Measurements from ENCODE around the gene RUNX2. TPM values are rescaled to one million over a fixed set of nuclear protein-coding genes. Genes with fewer than 3 reads are reported as not detected.

The RUNX2 gene
- total RNA-seq, 2 experiments from 2014 or later, result 0.27 to 0.44 TPM

GRCh38 chr6:45454008-45454911, 126.1 kb downstream of the RUNX2 start:
- Histone ChIP-seq H3K36me3 (ENCODE audit: insufficient read depth, low read length) (no peaks in the 10 kb centered on the region), H2AFZ (ENCODE audit: low read length) (no peak overlapping the region), H3K4me3 (ENCODE audit: low read depth, low read length, poor library complexity, severe bottlenecking) (no peak overlapping the region), H3K4me2 (ENCODE audit: low read length) (no peak overlapping the region), H3K9me2 (ENCODE audit: insufficient read depth, low read length) (no peaks in the 10 kb centered on the region), H3K4me1 (ENCODE audit: insufficient read depth, low read length, poor library complexity, severe bottlenecking) (no peaks in the 10 kb centered on the region), H3K79me2 (ENCODE audit: insufficient read depth, low read depth, low read length) (no peaks in the 10 kb centered on the region), H3K9me3 (ENCODE audit: low read length) (no peaks in the 10 kb centered on the region), H4K20me1 (ENCODE audit: insufficient read depth, low read length) (no peaks in the 10 kb centered on the region), H3K27ac (ENCODE audit: low read depth, low read length, poor library complexity, severe bottlenecking) (no peak overlapping the region)
- intact Hi-C loops (cut with micrococcal nuclease; ENCODE audit: unreplicated experiment), result no loop called here
- ChIA-PET CTCF (ENCODE audit: unreplicated experiment) (no interaction called here), POLR2A (no interaction called here)
- DNase-seq (ENCODE audit: low spot score), result no peak
- TF ChIP-seq, protein P1, sequence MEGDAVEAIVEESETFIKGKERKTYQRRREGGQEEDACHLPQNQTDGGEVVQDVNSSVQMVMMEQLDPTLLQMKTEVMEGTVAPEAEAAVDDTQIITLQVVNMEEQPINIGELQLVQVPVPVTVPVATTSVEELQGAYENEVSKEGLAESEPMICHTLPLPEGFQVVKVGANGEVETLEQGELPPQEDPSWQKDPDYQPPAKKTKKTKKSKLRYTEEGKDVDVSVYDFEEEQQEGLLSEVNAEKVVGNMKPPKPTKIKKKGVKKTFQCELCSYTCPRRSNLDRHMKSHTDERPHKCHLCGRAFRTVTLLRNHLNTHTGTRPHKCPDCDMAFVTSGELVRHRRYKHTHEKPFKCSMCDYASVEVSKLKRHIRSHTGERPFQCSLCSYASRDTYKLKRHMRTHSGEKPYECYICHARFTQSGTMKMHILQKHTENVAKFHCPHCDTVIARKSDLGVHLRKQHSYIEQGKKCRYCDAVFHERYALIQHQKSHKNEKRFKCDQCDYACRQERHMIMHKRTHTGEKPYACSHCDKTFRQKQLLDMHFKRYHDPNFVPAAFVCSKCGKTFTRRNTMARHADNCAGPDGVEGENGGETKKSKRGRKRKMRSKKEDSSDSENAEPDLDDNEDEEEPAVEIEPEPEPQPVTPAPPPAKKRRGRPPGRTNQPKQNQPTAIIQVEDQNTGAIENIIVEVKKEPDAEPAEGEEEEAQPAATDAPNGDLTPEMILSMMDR (conservative IDR thresholded peaks at IDR 0.05; ENCODE audit: low read length), result no peak
- no peak for TF ChIP-seq EZH2phosphoT487 (IDR thresholded peaks at IDR 0.05; ENCODE audit: borderline replicate concordance, low read depth, low read length)
- no TSS peak for BruUV-seq (replicated peaks)

DNA sequence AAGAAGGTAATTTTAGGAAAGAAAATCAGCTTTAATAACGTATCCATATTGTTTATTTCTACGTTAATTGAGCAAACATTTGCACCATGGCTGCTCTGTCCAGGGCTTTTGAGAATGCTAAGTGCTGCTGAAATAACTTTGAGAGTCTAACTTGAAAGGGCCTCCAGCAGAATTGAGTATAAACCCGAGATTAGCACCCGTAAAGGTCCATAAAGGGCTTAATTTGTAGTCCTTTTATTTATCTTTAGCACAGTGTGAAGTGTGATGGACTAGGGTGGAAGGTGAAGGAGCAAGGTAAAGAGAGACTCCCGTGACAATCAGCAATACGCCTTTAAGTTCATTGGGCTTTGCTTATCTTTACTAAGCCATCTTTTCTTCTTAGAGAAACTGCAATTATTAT, 127.3 kb downstream of the RUNX2 start:
- no peaks in the 10 kb centered on the region for H3K4me1 ChIP-seq (ENCODE audit: insufficient read depth, low read length, poor library complexity, severe bottlenecking)
- DNase-seq (ENCODE audit: low spot score), result no peak
- H3K27ac ChIP-seq (ENCODE audit: low read depth, low read length, poor library complexity, severe bottlenecking), result no peak overlapping the region
- POLR2A ChIA-PET, result interaction anchor here (0.7 kb wide), 1 partner anchor 160 kb away, joined by 3 read pairs; no protein-coding TSS in a partner anchor
- CTCF ChIA-PET (ENCODE audit: unreplicated experiment), result no interaction called here
- H3K4me3 ChIP-seq (ENCODE audit: low read depth, low read length, poor library complexity, severe bottlenecking), result no peak overlapping the region
- BruUV-seq (replicated peaks), result no TSS peak
- no peaks in the 10 kb centered on the region for H4K20me1 ChIP-seq (ENCODE audit: insufficient read depth, low read length)
- H3K9me3 ChIP-seq (ENCODE audit: low read length), result no peaks in the 10 kb centered on the region
- H3K79me2 ChIP-seq (ENCODE audit: insufficient read depth, low read depth, low read length), result no peaks in the 10 kb centered on the region
- intact Hi-C loops (cut with micrococcal nuclease; ENCODE audit: unreplicated experiment), result no loop called here
- TF ChIP-seq, protein P1 (conservative IDR thresholded peaks at IDR 0.05; ENCODE audit: low read length), result no peak
- no peak overlapping the region for H2AFZ ChIP-seq (ENCODE audit: low read length)
- H3K36me3 ChIP-seq (ENCODE audit: insufficient read depth, low read length), result no peaks in the 10 kb centered on the region
- no peaks in the 10 kb centered on the region for H3K9me2 ChIP-seq (ENCODE audit: insufficient read depth, low read length)
- H3K4me2 ChIP-seq (ENCODE audit: low read length), result no peak overlapping the region

DNA sequence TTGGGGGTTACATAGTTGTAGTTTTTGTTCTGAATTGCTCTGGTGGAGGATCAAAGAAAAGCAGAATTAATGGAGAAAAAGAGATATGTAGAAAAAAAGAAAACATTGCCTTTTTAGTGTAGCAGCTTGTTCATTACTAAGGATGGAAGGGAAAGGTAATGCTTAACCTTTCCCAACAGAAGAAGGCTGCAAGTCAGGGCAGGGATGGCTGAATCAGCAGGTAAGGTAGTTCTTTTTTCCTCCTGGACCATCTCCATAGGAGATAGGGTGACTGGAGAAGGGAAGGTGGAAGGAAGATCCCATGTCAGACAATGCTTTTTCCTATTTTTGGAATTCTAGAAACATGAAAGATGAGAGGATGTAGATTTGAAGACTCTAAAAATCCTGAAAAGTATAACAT, 129.0 kb downstream of the RUNX2 start:
- ChIA-PET CTCF (ENCODE audit: unreplicated experiment) (no interaction called here), POLR2A (no interaction called here)
- Histone ChIP-seq H3K4me3 (ENCODE audit: low read depth, low read length, poor library complexity, severe bottlenecking) (no peak overlapping the region), H3K27ac (ENCODE audit: low read depth, low read length, poor library complexity, severe bottlenecking) (no peak overlapping the region), H4K20me1 (ENCODE audit: insufficient read depth, low read length) (no peaks in the 10 kb centered on the region), H3K79me2 (ENCODE audit: insufficient read depth, low read depth, low read length) (no peaks in the 10 kb centered on the region), H3K9me2 (ENCODE audit: insufficient read depth, low read length) (no peaks in the 10 kb centered on the region), H3K9me3 (ENCODE audit: low read length) (no peaks in the 10 kb centered on the region), H3K4me1 (ENCODE audit: insufficient read depth, low read length, poor library complexity, severe bottlenecking) (no peaks in the 10 kb centered on the region), H2AFZ (ENCODE audit: low read length) (no peak overlapping the region), H3K4me2 (ENCODE audit: low read length) (no peak overlapping the region), H3K36me3 (ENCODE audit: insufficient read depth, low read length) (no peaks in the 10 kb centered on the region)
- intact Hi-C loops (cut with micrococcal nuclease; ENCODE audit: unreplicated experiment), result no loop called here
- DNase-seq (ENCODE audit: low spot score), result no peak
- TF ChIP-seq, protein P1 (conservative IDR thresholded peaks at IDR 0.05; ENCODE audit: low read length), result no peak
- no peak for TF ChIP-seq EZH2phosphoT487 (IDR thresholded peaks at IDR 0.05; ENCODE audit: borderline replicate concordance, low read depth, low read length)
- BruUV-seq (replicated peaks), result no TSS peak

Data from OCI-LY7 (cell line).